A673 (cell line): ENCODE results near the gene MAP3K5.

Experiments
- CTCF ChIP-seq: fragments of 300-800, 200-600 bp; sonication (generic); conservative IDR thresholded peaks from 2 replicates; pipeline ENCODE4 v1.5.1; 2017; ENCODE audit warnings: low read depth, mild to moderate bottlenecking, antibody characterized with exemption, low read length, moderate library complexity, mixed read lengths
- EZH2 ChIP-seq: fragments of 200-600 bp; sonication (generic); IDR thresholded peaks from 2 replicates; pipeline ENCODE4 v1.6.1; 2017; ENCODE audit warnings: borderline replicate concordance, low read depth, mild to moderate bottlenecking, mixed read lengths, antibody characterized with exemption, low read length; ENCODE audit not compliant: poor library complexity, severe bottlenecking

GRCh38 chr6:136594671-136595070 lies 197.6 kb downstream of the MAP3K5 start:
- TF ChIP-seq CTCF (no peak), EZH2 (no peak)
